ENCODE results near the gene RAD9A.

Gene RAD9A

DNA sequence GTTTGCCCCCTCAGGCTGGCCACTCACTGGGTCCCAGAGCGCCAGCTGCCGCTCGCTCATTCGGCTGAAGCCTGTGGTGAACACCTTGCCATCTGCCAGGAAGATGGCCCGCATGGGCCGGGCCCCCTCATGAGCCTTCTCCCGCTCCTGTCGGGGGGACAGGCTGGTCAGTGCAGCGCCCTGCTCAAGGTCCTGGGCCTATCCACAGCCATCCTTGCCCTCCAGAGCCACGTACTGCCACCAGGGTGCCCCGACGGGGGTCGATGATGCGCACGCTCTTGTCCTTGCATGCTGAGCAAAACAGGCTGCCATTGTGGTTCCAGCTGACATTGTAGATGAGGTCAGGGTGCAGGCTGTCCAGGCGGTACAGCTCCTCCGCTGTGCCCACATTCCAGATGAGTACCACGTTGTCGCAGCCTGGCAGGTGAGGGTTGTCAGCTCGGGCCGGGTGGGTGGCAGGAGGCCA is 49.3 kb downstream of the RAD9A start:
- DNase-seq (ENCODE audit: low read depth): no peak

DNA sequence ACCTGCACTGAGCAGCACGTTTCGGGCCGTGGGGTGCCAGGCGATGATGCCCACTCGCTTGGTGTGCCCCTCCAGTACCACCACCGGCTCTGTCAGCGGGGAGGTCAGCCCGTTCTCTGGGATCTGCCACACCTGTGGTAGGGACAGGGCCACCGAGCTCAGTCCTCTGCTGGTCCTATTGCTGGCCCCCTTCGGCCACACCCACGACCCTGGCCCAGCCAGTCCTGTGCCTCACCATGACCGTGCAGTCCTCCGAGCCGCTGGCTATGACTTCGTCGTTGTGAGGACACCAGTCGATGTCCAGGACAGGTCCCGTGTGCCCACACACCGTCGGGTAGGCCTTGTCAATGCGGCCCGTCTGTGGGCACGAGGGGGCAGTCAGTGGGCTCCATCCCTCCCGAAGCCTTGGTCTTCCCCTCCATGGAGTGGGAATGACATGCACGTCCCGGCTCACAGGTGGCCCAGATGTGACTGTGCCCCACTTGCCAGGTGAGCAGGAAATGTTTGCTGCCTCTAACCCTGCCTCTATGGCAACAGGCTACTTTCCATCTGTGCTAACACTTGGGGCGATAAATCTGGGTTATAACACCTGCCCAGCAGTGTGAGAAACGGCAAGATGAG is 50.1 kb downstream of the RAD9A start:
- DNase-seq (ENCODE audit: low read depth): no peak

GRCh38 chr11:67442504-67443404 is 51.0 kb downstream of the RAD9A start:
- no peak for DNase-seq (ENCODE audit: low read depth)

GRCh38 chr11:67445515-67445914 is 53.7 kb downstream of the RAD9A start:
- DNase-seq (ENCODE audit: low read depth): no peak

Measured in activated T-cell treated with anti-CD3 and anti-CD28 coated beads for 1 hour (primary cell).